ENCODE measurements around the gene ENOSF1.

ENOSF1 gene

DNA sequence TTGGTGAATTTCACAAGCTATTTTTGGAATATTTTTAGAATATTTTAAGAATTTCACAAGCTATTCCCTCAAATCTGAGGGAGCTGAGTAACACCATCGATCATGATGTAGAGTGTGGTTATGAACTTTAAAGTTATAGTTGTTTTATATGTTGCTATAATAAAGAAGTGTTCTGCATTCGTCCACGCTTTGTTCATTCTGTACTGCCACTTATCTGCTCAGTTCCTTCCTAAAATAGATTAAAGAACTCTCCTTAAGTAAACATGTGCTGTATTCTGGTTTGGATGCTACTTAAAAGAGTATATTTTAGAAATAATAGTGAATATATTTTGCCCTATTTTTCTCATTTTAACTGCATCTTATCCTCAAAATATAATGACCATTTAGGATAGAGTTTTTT, 39.1 kb downstream of the ENOSF1 start:
- DNase-seq (ENCODE audit: low spot score), result no peak

DNA sequence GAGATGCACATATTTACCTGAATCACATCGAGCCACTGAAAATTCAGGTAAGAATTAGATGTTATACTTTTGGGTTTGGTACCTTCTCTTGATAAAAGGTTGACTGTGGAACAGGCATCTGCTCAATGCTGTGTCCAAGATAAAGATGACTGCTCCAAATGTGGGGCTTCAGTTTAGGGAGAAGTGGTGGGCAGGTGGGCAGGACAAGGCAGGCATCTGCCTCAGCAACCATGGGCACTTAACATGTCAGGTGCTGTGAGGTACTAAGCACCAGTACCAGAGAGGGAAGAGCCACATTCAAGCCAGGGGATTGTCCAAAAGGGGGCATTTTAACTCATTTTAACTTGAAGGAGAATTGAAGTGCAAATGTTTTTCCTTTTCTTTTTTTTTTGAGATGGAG, 41.0 kb downstream of the ENOSF1 start:
- no peak for DNase-seq (ENCODE audit: low spot score)

DNA sequence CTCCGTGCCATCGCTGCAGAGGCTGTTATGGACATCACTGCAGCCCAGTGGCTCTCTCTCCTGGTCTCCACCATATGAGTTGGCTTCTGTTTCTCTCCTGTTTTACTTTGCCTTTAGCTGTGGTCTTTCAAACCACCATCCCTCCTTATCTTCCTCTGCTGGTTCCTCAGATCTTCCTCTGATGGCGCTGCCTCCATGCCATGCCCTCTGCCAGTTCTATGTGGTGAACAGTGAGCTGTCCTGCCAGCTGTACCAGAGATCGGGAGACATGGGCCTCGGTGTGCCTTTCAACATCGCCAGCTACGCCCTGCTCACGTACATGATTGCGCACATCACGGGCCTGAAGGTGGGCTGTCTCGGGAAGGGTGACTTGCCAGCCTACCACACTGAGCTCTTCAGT, 41.9 kb downstream of the ENOSF1 start:
- no peak for DNase-seq (ENCODE audit: low spot score)

DNA sequence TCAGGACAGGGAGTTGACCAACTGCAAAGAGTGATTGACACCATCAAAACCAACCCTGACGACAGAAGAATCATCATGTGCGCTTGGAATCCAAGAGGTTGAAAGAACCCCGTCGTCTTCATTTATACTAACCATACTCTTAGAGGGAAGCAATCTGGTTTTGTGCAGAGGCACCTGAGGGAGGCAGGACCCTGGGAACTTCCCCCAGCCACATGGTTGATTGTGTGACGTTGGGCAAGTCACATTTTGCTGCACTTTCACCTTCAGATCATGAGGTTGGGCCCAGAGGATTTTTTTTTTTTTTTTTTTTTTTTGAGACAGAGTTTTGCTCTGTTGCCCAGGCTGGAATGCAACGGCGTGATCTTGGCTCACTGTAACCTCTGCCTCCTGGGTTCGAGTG, 43.4 kb downstream of the ENOSF1 start:
- no peak for DNase-seq (ENCODE audit: low spot score)

DNA sequence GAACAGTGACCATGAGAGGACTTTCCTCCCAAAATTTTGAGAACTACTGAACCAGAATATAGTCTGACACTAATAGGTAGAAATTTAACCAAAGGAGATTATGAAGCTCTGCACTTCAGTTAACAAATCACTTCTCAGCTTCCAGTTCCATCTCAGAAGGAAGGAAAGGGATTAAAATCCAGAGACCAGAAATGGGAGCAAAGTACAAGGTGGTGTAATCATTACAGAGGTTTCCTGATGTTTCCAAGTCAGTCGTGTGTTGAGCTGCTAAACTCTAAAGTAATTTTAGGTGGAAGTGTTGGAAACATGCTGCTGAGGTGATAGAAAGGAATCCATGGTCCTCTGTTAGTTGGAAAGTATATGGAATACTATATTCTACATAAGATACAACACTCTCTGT, 44.2 kb downstream of the ENOSF1 start:
- no peak for DNase-seq (ENCODE audit: low spot score)

DNA sequence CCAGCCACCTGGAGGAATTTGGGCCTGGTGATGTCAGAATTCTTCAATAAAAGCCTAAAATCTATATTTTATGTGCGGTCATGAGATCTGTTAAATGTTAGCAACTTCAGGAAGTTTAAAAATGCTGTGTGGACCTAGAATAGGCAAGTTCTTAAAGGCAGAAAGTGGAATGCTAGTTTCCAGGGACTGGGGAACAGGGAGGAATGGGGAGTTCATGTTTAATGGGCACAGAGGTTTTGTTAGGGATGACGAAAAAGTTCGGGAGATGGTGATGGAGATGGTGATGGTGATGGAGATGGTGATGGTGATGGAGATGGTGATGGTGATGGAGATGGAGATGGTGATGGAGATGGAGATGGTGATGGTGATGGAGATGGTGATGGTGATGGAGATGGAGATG, 45.8 kb downstream of the ENOSF1 start:
- DNase-seq (ENCODE audit: low spot score), result no peak

DNA sequence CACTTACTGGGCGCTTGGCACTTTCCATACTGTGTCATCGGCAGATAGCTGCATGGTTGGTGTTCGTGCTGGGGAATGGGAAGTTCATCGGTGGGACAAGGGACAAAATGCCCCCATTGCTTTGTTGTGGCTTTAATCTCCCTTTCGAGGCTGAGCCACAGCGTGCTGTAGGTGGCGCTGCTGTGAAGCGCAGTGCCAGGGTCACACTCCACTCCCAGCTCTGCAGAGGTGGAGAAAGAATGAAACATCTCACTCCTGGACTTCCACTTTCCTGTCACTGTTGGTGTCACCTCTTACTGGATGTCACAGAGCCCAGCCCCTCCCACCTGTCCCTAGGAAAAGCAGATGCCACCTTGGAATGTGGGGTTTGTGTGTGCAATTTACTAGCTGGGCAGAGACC, 46.3 kb downstream of the ENOSF1 start:
- no peak for DNase-seq (ENCODE audit: low spot score)

DNA sequence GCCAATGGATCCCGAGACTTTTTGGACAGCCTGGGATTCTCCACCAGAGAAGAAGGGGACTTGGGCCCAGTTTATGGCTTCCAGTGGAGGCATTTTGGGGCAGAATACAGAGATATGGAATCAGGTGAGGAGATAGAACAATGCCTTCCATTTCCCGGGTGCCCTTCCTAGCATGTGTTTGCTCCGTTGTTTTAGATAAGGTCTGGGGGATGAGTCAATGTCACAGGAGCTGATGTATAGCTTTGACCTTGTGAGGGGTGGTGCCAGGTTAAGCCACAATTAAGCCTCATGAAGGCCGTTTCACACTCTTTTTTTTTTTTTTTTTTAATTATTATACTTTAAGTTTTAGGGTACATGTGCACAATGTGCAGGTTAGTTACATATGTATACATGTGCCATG, 50.2 kb downstream of the ENOSF1 start:
- no peak for DNase-seq (ENCODE audit: low spot score)

DNA sequence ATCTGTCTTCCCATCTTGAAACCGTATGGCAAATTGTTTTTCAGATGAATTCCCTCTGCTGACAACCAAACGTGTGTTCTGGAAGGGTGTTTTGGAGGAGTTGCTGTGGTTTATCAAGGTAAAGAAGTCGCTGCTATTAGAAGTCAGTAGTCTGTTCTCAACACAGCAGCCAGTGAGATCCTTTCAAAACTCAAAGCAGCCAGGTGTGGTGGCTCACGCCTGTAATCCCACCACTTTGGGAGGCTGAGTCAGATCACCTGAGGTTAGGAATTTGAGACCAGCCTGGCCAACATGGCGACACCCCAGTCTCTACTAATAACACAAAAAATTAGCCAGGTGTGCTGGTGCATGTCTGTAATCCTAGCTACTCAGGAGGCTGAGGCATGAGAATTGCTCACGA, 52.8 kb downstream of the ENOSF1 start:
- no peak for DNase-seq (ENCODE audit: low spot score)

DNA sequence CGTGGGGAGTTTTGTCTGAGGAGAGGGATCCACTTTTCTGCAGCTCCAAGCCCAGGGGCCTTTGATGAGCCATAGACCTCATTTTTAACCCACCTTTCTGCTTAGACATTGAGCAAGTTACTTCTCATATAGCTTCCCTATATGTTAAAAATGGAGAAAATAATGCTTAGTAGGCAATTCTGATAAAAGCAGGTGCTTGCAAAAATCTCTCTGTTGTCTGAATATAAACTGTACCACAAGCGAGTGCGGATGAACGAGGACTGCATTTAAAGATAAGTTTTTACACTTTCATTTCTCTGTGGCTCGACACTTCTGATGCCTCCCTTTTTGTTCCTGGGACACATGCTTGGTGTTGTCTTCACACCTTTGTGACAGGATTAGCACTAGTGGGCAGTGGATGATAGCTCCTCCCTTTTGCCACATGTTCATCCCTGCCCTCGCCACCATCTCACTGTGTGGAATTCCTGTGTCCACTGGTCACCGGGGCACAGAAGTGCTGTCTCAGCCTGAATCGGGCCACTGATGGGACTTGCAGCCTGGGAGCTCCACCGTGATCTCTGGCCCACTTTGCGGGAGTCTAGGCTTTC, 53.4 kb downstream of the ENOSF1 start:
- no peak for DNase-seq (ENCODE audit: low spot score)

DNA sequence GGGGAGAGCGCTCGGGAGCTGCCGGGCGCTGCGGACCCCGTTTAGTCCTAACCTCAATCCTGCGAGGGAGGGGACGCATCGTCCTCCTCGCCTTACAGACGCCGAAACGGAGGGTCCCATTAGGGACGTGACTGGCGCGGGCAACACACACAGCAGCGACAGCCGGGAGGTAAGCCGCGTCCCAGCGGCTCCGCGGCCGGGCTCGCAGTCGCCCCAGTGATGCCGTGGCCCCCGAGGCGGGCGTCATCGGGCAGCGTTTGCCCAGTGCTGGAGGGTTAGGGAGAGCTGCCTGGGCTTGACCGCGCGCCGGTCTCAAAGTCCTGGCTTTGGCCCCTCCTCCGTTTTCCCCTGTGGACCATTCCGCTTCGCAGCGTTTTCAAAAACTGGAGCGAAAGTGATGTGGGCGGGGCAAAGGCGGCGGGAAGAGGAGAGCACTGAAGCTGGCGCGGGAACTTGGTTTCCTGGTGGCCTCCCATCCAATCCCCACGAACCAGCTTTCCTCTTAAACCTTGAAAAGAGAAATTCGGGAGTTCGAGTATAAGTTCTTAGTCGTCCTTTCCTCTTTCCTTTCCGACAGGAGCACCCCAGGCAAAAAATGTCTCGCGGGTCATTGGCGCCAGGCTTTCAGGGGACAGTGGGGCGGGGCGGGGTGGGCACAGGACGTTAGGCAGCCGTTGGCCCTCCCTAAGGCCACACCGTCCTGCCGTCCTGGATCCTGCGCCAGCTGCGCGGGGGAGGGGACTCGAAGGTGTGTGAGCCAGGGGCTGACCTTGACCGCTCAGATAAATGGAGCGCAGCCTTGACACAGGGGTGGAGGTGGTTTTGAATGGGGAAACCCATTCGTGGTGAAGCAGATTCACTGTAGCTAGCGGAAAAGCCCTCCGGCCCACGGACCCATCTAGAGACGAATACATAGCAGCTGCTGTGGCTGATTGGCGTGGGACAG, 54.2 kb downstream of the ENOSF1 start:
- peak; percentile 92 for DNase-seq (ENCODE audit: low spot score)

DNA sequence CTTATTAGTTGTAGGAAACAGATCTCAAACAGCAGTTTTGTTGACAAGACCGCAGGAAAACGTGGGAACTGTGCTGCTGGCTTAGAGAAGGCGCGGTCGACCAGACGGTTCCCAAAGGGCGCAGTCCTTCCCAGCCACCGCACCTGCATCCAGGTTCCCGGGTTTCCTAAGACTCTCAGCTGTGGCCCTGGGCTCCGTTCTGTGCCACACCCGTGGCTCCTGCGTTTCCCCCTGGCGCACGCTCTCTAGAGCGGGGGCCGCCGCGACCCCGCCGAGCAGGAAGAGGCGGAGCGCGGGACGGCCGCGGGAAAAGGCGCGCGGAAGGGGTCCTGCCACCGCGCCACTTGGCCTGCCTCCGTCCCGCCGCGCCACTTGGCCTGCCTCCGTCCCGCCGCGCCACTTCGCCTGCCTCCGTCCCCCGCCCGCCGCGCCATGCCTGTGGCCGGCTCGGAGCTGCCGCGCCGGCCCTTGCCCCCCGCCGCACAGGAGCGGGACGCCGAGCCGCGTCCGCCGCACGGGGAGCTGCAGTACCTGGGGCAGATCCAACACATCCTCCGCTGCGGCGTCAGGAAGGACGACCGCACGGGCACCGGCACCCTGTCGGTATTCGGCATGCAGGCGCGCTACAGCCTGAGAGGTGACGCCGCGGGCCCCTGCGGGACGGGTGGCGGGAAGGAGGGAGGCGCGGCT, 55.0 kb downstream of the ENOSF1 start, which contains the start of gene TYMS:
Gene TYMS (plus strand): TSS at position 343 of the 690 bp plus-strand sequence. CDS start 90 bp downstream, at position 433.
- peak; percentile 44 for DNase-seq (ENCODE audit: low spot score)

DNA sequence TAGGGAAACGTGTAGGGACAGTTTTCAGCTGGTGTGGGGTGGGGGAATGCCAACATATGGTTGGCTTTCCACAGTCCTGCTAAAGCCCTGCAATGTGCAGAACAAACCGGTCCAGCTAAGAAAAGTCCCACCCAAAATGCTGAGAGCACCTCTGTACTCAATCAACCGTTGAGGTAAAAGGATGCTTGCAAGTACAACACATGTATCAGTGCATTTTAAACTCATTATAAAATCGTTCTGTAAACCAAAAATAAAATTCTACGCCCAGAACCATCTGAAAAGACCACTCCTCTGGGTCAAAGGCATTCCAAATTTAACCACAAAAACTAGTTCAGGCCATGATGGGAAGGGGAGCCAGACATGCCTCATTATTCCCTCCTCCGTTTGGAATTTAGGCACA, 57.0 kb downstream of the ENOSF1 start:
- no peak for DNase-seq (ENCODE audit: low spot score)

DNA sequence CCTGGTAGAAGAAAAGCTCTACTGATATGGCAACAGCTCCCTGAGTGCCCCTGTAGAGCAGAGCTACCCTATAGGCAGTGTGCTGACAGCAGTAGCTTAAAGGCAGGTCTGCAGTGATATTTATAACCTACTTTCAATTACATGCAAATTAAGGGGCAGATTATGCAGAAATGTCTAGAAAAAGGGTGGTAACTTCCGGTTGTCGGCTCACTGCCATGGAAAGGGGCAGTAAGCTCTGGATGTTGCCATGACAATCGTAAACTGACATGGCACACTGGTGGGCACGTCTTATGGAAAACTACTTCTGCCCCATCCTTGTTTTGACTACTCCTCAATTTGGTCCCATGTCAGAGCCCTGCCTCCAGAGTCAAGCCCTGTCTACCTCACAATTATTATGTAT, 57.8 kb downstream of the ENOSF1 start:
- DNase-seq (ENCODE audit: low spot score), result no peak

DNA sequence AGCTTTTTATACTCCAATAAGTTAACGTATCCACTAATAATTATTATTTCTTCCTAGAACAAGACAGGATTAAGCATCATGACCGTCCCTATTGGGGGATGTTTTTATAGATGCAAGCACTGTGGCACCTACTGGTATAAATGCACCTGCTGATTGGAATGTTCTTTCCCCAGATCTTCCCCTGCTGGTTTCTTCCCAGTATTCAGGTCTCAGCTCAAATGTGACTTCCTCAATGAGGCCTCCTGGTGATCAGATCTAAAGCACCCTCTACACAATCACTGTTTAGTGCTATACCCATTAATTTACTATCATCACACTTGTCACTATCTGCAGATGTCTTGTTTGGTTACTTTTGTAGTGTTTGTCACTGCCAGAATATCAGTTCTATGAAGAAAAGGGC, 58.9 kb downstream of the ENOSF1 start:
- no peak for DNase-seq (ENCODE audit: low spot score)

DNA sequence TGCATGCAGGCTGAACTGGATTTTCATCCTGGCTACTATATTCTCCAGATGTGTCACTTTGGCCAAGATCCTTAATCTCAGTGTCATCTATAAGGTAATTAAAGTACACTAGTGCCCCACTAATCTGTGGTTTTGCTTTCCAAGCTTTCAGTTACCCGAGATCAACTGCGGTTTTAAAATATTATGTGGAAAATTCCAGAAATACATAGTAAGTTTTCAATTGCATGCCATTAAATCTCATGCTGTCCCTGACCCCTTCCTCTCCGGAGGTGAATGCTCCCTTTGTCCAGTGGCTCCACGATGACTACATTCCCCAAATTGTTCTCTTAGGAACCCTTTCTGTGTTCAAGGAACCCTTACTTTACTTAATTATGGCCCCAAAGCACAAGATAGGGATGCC, 60.3 kb downstream of the ENOSF1 start:
- DNase-seq (ENCODE audit: low spot score), result no peak

DNA sequence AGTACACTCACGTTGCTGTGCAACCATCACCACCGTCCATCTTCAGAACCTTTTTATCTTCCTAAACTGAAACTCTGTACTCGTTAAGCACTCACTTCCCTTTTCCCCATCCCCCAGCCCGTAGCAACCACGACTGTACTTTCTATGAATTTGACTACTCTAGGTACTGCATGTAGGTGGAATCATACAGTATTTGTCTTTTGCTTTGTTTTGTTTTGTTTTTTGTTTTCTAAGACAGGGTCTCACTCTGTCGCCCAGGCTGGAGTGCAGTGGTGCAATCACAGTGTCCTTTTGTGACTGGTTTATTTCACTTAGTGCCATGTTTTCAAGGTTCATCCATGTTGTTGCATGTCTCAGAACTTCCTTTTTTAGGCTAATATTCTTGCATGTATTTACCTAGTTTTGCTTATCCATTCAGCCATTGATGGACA, 62.0 kb downstream of the ENOSF1 start:
- no peak for DNase-seq (ENCODE audit: low spot score)

DNA sequence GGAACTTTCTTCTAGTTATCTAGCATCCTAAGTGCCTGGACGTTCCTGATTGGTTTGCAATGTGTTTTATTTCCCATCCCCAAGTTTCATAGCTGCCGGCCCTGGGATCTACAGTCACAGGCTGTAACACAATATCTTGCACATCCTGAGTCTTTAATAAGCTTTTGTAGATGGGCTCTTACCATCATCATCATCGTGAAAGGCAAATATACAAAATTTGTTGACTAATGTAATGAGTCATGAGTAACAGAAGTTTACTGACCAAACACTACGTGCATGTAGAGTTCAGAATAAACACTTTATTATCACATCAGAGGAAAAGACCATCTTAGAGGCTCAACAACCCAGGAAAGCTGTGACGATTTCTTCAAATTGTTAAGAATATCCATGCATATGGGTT, 63.1 kb downstream of the ENOSF1 start:
- no peak for DNase-seq (ENCODE audit: low spot score)

DNA sequence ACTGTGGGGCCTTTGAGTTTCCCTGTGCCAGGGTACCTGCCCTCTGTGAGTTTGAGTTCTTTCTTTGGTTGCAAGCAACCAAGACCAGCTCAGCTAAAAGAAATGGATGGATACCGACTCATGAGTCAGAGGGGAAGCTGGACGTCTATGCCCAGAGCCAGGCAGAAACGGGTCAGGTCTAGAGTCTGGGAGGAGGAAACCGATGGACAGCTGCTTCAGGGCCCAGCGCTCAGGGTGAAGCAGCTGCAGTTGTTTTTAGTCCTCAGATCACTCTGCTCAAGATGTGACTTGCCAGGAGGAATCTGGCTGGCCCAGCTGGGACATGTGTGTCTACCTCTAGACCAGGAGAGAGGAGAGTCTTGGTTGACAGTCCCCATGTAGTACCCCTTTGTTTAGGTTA, 65.1 kb downstream of the ENOSF1 start:
- DNase-seq (ENCODE audit: low spot score), result no peak

DNA sequence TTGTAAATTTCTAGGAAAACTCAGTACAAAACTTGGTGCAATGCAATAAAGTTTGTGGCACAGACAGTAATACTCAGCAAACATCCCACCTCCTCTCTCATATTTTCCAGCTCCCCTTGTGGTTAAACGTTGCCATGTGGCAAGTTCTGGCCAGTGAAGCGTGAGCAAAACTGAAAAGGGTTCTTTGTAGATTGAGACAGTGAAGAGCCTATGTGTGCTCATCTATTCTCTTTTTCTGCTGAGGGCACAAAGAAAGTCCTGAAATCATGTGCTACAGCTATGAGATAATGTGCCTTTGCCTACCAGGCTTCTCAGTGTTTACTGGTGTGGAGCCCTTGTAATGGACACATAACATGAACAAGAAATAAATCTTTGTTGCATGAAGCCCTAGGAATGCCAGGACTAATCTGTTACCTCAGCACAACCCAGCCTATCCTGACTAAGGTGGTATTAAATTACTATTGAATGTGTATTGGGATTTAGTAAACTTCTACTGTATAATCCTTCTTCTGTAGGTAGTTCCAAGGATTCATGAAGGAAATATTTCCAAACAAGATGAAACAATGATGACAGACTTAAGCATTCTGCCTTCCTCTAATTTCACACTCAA, 67.9 kb downstream of the ENOSF1 start:
- DNase-seq (ENCODE audit: low spot score), result peak; percentile 97

DNA sequence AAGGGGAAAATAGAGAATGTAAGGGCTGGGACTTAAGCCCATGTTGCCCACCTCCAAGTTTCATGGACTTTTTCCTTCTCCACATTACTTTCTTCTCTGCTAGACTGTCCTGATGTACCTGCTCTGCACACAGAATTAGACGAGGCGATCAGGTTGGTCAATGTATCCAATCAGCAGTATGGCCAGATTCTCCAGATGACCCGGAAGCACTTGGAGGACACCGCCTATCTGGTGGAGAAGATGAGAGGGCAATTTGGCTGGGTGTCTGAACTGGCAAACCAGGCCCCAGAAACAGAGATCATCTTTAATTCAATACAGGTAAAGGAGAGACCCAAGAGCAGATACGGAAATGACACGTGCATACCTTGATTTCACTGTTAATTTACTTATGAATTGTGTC, 71.2 kb downstream of the ENOSF1 start:
- no peak for DNase-seq (ENCODE audit: low spot score)

DNA sequence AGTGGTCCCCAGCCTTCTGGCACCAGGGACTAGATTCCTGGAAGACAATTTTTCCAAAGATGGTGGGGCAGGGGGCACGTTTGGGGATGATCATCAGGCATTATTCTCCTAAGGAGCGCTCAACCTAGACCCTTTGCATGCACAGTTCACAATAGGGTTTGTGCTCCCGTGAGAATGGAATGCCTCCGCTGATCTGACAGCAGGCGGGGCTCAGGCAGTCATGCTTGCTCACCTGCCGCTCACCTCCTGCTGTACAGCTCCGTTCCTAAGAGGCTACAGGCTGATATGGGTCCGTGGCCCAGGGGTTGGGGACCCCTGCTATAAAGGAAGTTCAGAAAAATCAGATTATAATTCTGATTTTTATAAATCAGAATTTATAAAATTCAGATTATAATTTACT, 77.3 kb downstream of the ENOSF1 start:
- no peak for DNase-seq (ENCODE audit: low spot score)
